ENCODE measurements around the gene SPATA3.

Gene SPATA3

GRCh38 chr2:231049286-231050017 is 53.5 kb downstream of the SPATA3 start:
- DNase-seq (ENCODE audit: low read depth, low spot score) = no peak

- no peak for DNase-seq (ENCODE audit: low read depth, low spot score)
Measured at GRCh38 chr2:231050018-231050901, 54.3 kb downstream of the SPATA3 start.

GRCh38 chr2:231051116-231051515 is 55.2 kb downstream of the SPATA3 start:
- no peak for DNase-seq (ENCODE audit: low read depth, low spot score)

GRCh38 chr2:231052494-231053451 is 56.9 kb downstream of the SPATA3 start:
- DNase-seq (ENCODE audit: low read depth, low spot score) = peak; percentile 68

GRCh38 chr2:231053846-231054245 is 57.9 kb downstream of the SPATA3 start:
- DNase-seq (ENCODE audit: low read depth, low spot score) = no peak

- DNase-seq (ENCODE audit: low read depth, low spot score) = peak; percentile 88
Measured at GRCh38 chr2:231056453-231057416, 60.8 kb downstream of the SPATA3 start, which contains the start of gene PSMD1. Gene PSMD1 (plus strand): TSS chr2:231056867. CDS start chr2:231057026, 159 bp downstream.

GRCh38 chr2:231057590-231057989 is 61.7 kb downstream of the SPATA3 start:
- no peak for DNase-seq (ENCODE audit: low read depth, low spot score)
